IMR-90 (cell line): ENCODE data around the gene ACTN1. TPM values are rescaled to one million over a fixed set of nuclear protein-coding genes. Genes with fewer than 3 reads are reported as not detected.

ENCODE experiments used
- ATAC-seq: fragments of 200-7000 bp; cut with Tn5 transposase; 2 replicates; pipeline ENCODE4 v1.9.1; 2020; ENCODE audit warnings: low read depth, mild to moderate bottlenecking, moderate library complexity
- BruUV-seq: library from RNA; stranded (reverse); fragments of 400-500 nt; replicated peaks from 2 replicates; lab custom pipeline; 2021; lab: Mats Ljungman, UMichigan
- CTCF ChIA-PET: fragments of 300-600 bp; formaldehyde crosslinking; extraction: SDS; loops from one replicate; lab custom pipeline; 2021; ENCODE audit warnings: antibody characterized with exemption; lab: Yijun Ruan, JAX
- POLR2A ChIA-PET: fragments of 300-600 bp; sonication (Branson Sonifier 250); formaldehyde crosslinking; loops from one replicate; lab custom pipeline; 2022; ENCODE audit warnings: antibody characterized with exemption; ENCODE audit not compliant: unreplicated experiment; lab: Charles Lee
- DNase-seq: peaks from one replicate; pipeline ENCODE4 v3.0.0; 2013
- H2AFZ ChIP-seq: replicated peaks from 2 replicates; pipeline ENCODE3; 2013; ENCODE audit warnings: low read length, mild to moderate bottlenecking; ENCODE audit not compliant: poor library complexity
- H2AK5ac ChIP-seq: 2 replicates; pipeline ENCODE4 v1.6.1; 2013; ENCODE audit warnings: low read depth, low read length, inconsistent platforms
- H2AK9ac ChIP-seq: replicated peaks from 2 replicates; pipeline ENCODE3; 2013; ENCODE audit warnings: mild to moderate bottlenecking, low read depth, low read length, moderate library complexity; ENCODE audit not compliant: poor library complexity
- H2BK120ac ChIP-seq: 2 replicates; pipeline ENCODE4 v1.6.1; 2013; ENCODE audit warnings: low read depth, low read length, inconsistent platforms
- H2BK15ac ChIP-seq: 3 replicates; pipeline ENCODE4 v1.6.1; 2013; ENCODE audit warnings: low read depth, low read length, inconsistent platforms
- H2BK20ac ChIP-seq: 2 replicates; pipeline ENCODE4 v1.6.1; 2013; ENCODE audit warnings: low read depth, mild to moderate bottlenecking, inconsistent platforms, low read length, moderate library complexity
- H2BK5ac ChIP-seq: 2 replicates; pipeline ENCODE4 v1.6.1; 2013; ENCODE audit warnings: mild to moderate bottlenecking, low read depth, low read length, inconsistent platforms; ENCODE audit not compliant: poor library complexity, severe bottlenecking
- H3K14ac ChIP-seq: replicated peaks from 2 replicates; pipeline ENCODE4 v1.6.1; 2013; ENCODE audit warnings: low read depth, low read length, inconsistent platforms
- H3K18ac ChIP-seq: 2 replicates; pipeline ENCODE4 v1.6.1; 2013; ENCODE audit warnings: low read depth, low read length, control low read depth
- H3K23ac ChIP-seq: 2 replicates; pipeline ENCODE4 v1.6.1; 2013; ENCODE audit warnings: low read depth, low read length, inconsistent platforms
- H3K27ac ChIP-seq: 2 replicates; pipeline ENCODE4 v1.5.1; 2013; ENCODE audit warnings: mild to moderate bottlenecking, control low read depth, low read length; ENCODE audit not compliant: insufficient read depth
- H3K27me3 ChIP-seq: 2 replicates; pipeline ENCODE4 v1.6.1; 2013; ENCODE audit warnings: low read length; ENCODE audit not compliant: control insufficient read depth, insufficient read depth
- H3K36me3 ChIP-seq: 2 replicates; pipeline ENCODE4 v1.6.1; 2013; ENCODE audit warnings: low read length, mixed read lengths; ENCODE audit not compliant: control insufficient read depth, insufficient read depth
- H3K4ac ChIP-seq: 2 replicates; pipeline ENCODE4 v1.6.1; 2013; ENCODE audit warnings: low read depth, low read length, inconsistent platforms
- H3K4me1 ChIP-seq: 2 replicates; pipeline ENCODE4 v1.6.1; 2013; ENCODE audit warnings: low read length, mixed read lengths; ENCODE audit not compliant: control insufficient read depth, insufficient read depth
- H3K4me2 ChIP-seq: 2 replicates; pipeline ENCODE4 v1.6.1; 2013; ENCODE audit warnings: low read depth, mild to moderate bottlenecking, control low read depth, low read length, moderate library complexity
- H3K4me3 ChIP-seq: 2 replicates; pipeline ENCODE4 v1.5.1; 2013; ENCODE audit warnings: low read depth, mild to moderate bottlenecking, control low read depth, low read length, moderate library complexity; ENCODE audit not compliant: insufficient read depth
- H3K56ac ChIP-seq: 2 replicates; pipeline ENCODE4 v1.6.1; 2013; ENCODE audit warnings: low read length, inconsistent platforms; ENCODE audit not compliant: insufficient read depth; ENCODE audit errors: extremely low read depth
- H3K79me1 ChIP-seq, 2 experiments: 2 replicates each; pipeline ENCODE4 v1.6.1; 2013; ENCODE audit warnings: low read length in 2 of 2, inconsistent platforms in 1 of 2, low read depth in 1 of 2
- H3K9ac ChIP-seq: 2 replicates; pipeline ENCODE4 v1.6.1; 2013; ENCODE audit warnings: low read depth, low read length, control low read depth
- H3K9me1 ChIP-seq: 2 replicates; pipeline ENCODE4 v1.6.1; 2013; ENCODE audit warnings: low read length, inconsistent platforms; ENCODE audit not compliant: insufficient read depth
- H3K9me3 ChIP-seq: 2 replicates; pipeline ENCODE4 v1.6.1; 2013; ENCODE audit warnings: low read length; ENCODE audit not compliant: control insufficient read depth, insufficient read depth
- H4K20me1 ChIP-seq: 2 replicates; pipeline ENCODE4 v1.6.1; 2013; ENCODE audit warnings: low read length, inconsistent platforms; ENCODE audit not compliant: insufficient read depth
- H4K5ac ChIP-seq: 2 replicates; pipeline ENCODE4 v1.6.1; 2013; ENCODE audit warnings: mild to moderate bottlenecking, low read depth, low read length, control low read depth
- H4K8ac ChIP-seq, 2 experiments: 2 replicates each; pipeline ENCODE4 v1.6.1; 2013; ENCODE audit warnings: low read depth in 2 of 2, low read length in 2 of 2, control low read depth in 1 of 2, inconsistent platforms in 1 of 2
- H4K91ac ChIP-seq: 2 replicates; pipeline ENCODE4 v1.6.1; 2013; ENCODE audit warnings: low read depth, low read length, inconsistent platforms; ENCODE audit not compliant: insufficient read depth
- CHD1 ChIP-seq: IDR thresholded peaks from 2 replicates; pipeline ENCODE4 v1.6.1; 2012; ENCODE audit warnings: low read depth, low read length, improper control_type of control experiment
- FOS ChIP-seq: fragments of 150-350 bp; IDR thresholded peaks from 2 replicates; pipeline ENCODE4 v1.6.1; 2016; ENCODE audit warnings: low read depth, low read length
- MAFK ChIP-seq: IDR thresholded peaks from 2 replicates; pipeline ENCODE4 v1.6.1; 2012; ENCODE audit warnings: low read depth, low read length, improper control_type of control experiment
- MXI1 ChIP-seq: IDR thresholded peaks from 2 replicates; pipeline ENCODE4 v1.6.1; 2012; ENCODE audit warnings: low read depth, mild to moderate bottlenecking, low read length, moderate library complexity, borderline replicate concordance
- NFE2L2 ChIP-seq: fragments of 150-350 bp; IDR thresholded peaks from 2 replicates; pipeline ENCODE4 v1.6.1; 2016; ENCODE audit warnings: low read depth, mild to moderate bottlenecking, low read length
- RAD21 ChIP-seq: IDR thresholded peaks from 2 replicates; pipeline ENCODE4 v1.6.1; 2012; ENCODE audit warnings: low read length, improper control_type of control experiment
- RCOR1 ChIP-seq: IDR thresholded peaks from 2 replicates; pipeline ENCODE4 v1.6.1; 2012; ENCODE audit warnings: mild to moderate bottlenecking, low read length, improper control_type of control experiment; ENCODE audit not compliant: insufficient replicate concordance
- RFX5 ChIP-seq: IDR thresholded peaks from 2 replicates; pipeline ENCODE4 v1.8.0; 2012; ENCODE audit warnings: low read depth, mild to moderate bottlenecking, low read length, moderate library complexity
- SMC3 ChIP-seq: fragments of 150-350 bp; IDR thresholded peaks from 2 replicates; pipeline ENCODE4 v1.6.1; 2016; ENCODE audit warnings: low read depth, mild to moderate bottlenecking, antibody characterized with exemption, low read length, moderate library complexity
- WGBS, 2 experiments: methylation state at CpG; one replicate each; pipeline versions ENCODE4 v1.1.5 to v1.1.7; 2013; ENCODE audit warnings: missing lambda C conversion rate in 2 of 2; ENCODE audit not compliant: insufficient read length in 1 of 2; ENCODE audit errors: extremely low coverage in 2 of 2; 5-methylcytosine and 5-hydroxymethylcytosine counted together
- dilution Hi-C: fragments of 300-500 bp; cut with HindIII; formaldehyde crosslinking; loops from one replicate; pipeline ENCODE4 v1.14.3; 2018; ENCODE audit warnings: low sequenced_read_pairs; ENCODE audit not compliant: unreplicated experiment
- in situ Hi-C: fragments of 300-500 bp; cut with MboI; formaldehyde crosslinking; loops from 3 replicates; pipeline ENCODE4 v1.14.3; 2019; ENCODE audit warnings: low sequenced_read_pairs, inconsistent platforms, mixed read lengths
- intact Hi-C: fragments of 100-400 bp; cut with micrococcal nuclease; formaldehyde crosslinking; loops from 2 replicates; pipeline ENCODE4 v1.10.0; 2022
- polyA plus RNA-seq, 3 experiments: library from polyadenylated mRNA; depleted of rRNA; stranded (reverse); fragments of >200 nt; gene quantifications; 2 replicates each; pipeline ENCODE4 v1.2.3, GENCODE V29; 2012; ENCODE audit warnings: low replicate concordance in 1 of 3
- total RNA-seq: library from RNA; depleted of rRNA; stranded (reverse); fragments of >200 nt; gene quantifications from 2 replicates; pipeline ENCODE4 v1.2.3, GENCODE V29; 2012
- TF ChIP-seq, protein P1 (sequence below): fragments of 150-350 bp; IDR thresholded peaks from 2 replicates; pipeline ENCODE4 v1.6.1; 2017; ENCODE audit warnings: mild to moderate bottlenecking, antibody characterized with exemption, low read length, low read depth
- TF ChIP-seq, protein P2 (sequence below): conservative IDR thresholded peaks from 2 replicates; pipeline ENCODE4 v1.5.1; 2012; ENCODE audit warnings: mild to moderate bottlenecking, low read depth, low read length, improper control_type of control experiment
- TF ChIP-seq, protein P3 (sequence below): fragments of 150-350 bp; IDR thresholded peaks from 2 replicates; pipeline ENCODE4 v1.6.1; 2016; ENCODE audit warnings: low read depth, mild to moderate bottlenecking, low read length, moderate library complexity, borderline replicate concordance

Gene ACTN1
- total and polyA plus RNA-seq, 2 of the 4 experiments (the other 2 are of a cell fraction) = 684 to 766 TPM

DNA sequence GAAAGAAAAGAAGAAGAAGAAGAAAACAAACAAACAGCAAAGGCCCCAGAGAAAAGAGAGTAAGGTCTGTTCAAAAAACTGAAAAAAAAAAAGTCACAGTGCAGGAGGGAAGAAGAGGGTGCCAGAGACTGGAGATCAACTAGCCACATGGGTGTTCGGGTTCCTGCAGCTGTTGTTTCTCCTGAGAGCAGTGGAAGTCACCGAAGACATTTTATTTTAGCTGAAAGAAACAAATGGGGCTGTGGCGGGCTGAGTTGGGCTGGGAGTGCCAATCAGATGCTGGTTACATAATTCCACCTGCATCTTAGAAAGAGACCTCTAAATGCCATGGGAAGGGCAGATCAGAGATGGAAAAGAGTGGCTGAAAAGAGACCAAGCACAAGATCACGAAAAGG lies 33.9 kb downstream of the ACTN1 start:
- H2BK5ac ChIP-seq = no peak overlapping the region
- peaks cover 100% of the 10 kb centered on the region for H4K20me1 ChIP-seq
- DNase-seq (no peak), ATAC-seq (no peak)
- peaks cover 22% of the 10 kb centered on the region for H3K36me3 ChIP-seq
- no peak overlapping the region for H3K18ac ChIP-seq
- no peak overlapping the region for H2AK9ac ChIP-seq
- peak overlapping the region; percentile 4; the same call in 1 of the 2 replicates for H3K27ac ChIP-seq
- H2AFZ ChIP-seq = no peak overlapping the region
- intact Hi-C loops = no loop called here
- H3K4me3 ChIP-seq = no peak overlapping the region
- WGBS, 2 experiments = 83% methylated on average over 1 of the region's 4 CpGs; no CpG with 5 or more reads in 1 of the 2 experiments
- no peak overlapping the region for H3K23ac ChIP-seq
- no peak overlapping the region for H3K56ac ChIP-seq
- no peak overlapping the region for H3K9ac ChIP-seq
- H2BK15ac ChIP-seq = no peak overlapping the region
- H2AK5ac ChIP-seq = no peak overlapping the region
- H3K4me1 ChIP-seq = peaks cover 74% of the 10 kb centered on the region
- TF ChIP-seq RCOR1 (no peak), NFE2L2 (no peak), FOS (no peak), SMC3 (no peak), RFX5 (no peak), CHD1 (no peak), RAD21 (no peak), MXI1 (no peak), MAFK (no peak)
- TF ChIP-seq, protein P1, sequence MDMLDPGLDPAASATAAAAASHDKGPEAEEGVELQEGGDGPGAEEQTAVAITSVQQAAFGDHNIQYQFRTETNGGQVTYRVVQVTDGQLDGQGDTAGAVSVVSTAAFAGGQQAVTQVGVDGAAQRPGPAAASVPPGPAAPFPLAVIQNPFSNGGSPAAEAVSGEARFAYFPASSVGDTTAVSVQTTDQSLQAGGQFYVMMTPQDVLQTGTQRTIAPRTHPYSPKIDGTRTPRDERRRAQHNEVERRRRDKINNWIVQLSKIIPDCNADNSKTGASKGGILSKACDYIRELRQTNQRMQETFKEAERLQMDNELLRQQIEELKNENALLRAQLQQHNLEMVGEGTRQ = no peak
- TF ChIP-seq, protein P2, sequence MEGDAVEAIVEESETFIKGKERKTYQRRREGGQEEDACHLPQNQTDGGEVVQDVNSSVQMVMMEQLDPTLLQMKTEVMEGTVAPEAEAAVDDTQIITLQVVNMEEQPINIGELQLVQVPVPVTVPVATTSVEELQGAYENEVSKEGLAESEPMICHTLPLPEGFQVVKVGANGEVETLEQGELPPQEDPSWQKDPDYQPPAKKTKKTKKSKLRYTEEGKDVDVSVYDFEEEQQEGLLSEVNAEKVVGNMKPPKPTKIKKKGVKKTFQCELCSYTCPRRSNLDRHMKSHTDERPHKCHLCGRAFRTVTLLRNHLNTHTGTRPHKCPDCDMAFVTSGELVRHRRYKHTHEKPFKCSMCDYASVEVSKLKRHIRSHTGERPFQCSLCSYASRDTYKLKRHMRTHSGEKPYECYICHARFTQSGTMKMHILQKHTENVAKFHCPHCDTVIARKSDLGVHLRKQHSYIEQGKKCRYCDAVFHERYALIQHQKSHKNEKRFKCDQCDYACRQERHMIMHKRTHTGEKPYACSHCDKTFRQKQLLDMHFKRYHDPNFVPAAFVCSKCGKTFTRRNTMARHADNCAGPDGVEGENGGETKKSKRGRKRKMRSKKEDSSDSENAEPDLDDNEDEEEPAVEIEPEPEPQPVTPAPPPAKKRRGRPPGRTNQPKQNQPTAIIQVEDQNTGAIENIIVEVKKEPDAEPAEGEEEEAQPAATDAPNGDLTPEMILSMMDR = no peak
- TF ChIP-seq, protein P3, sequence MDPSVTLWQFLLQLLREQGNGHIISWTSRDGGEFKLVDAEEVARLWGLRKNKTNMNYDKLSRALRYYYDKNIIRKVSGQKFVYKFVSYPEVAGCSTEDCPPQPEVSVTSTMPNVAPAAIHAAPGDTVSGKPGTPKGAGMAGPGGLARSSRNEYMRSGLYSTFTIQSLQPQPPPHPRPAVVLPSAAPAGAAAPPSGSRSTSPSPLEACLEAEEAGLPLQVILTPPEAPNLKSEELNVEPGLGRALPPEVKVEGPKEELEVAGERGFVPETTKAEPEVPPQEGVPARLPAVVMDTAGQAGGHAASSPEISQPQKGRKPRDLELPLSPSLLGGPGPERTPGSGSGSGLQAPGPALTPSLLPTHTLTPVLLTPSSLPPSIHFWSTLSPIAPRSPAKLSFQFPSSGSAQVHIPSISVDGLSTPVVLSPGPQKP = no peak
- no peaks in the 10 kb centered on the region for H3K27me3 ChIP-seq
- no peak overlapping the region for H3K4ac ChIP-seq
- POLR2A ChIA-PET = interaction anchor here (0.7 kb wide), 1 partner anchor 33 kb away, joined by 5 read pairs; no protein-coding TSS in a partner anchor
- no peak overlapping the region for H4K5ac ChIP-seq
- no peak overlapping the region for H4K91ac ChIP-seq
- no peak overlapping the region for H2BK20ac ChIP-seq
- no peak overlapping the region for H2BK120ac ChIP-seq
- H3K14ac ChIP-seq = no peak overlapping the region
- peaks cover 58% of the 10 kb centered on the region for H3K9me1 ChIP-seq
- dilution Hi-C loops = no loop called here
- in situ Hi-C loops = no loop called here
- BruUV-seq = no TSS peak
- no peak overlapping the region for H4K8ac ChIP-seq
- no peak overlapping the region for H3K4me2 ChIP-seq
- CTCF ChIA-PET = interaction anchor here (0.6 kb wide), 1 partner anchor 13 kb away, joined by 4 read pairs; no protein-coding TSS in a partner anchor
- peaks cover 0 to 66% of the 10 kb centered on the region in 2 experiments; a peak in 2 of 4 replicates for H3K79me1 ChIP-seq
- H3K9me3 ChIP-seq = no peaks in the 10 kb centered on the region
